SK-N-MC (cell line): ENCODE measurements around the gene TFAP2E.

ENCODE experiments used
- DNase-seq: peaks from one replicate; pipeline ENCODE4 v3.0.0-alpha.2; 2011; ENCODE audit warnings: low read depth, low spot score
- H3K27ac ChIP-seq: fragments of 200-600 bp; sonication (generic); 2 replicates; pipeline ENCODE4 v1.5.1; 2016; ENCODE audit warnings: mixed run types
- H3K36me3 ChIP-seq: fragments of 200-600 bp; sonication (generic); 2 replicates; pipeline ENCODE4 v1.6.1; 2017; ENCODE audit warnings: antibody characterized with exemption, low read length, mixed read lengths; ENCODE audit not compliant: insufficient read depth
- H3K4me3 ChIP-seq: fragments of 200-600 bp; sonication (generic); 2 replicates; pipeline ENCODE4 v1.5.1; 2016
- H3K9ac ChIP-seq: fragments of 200-600 bp; sonication (generic); 2 replicates; pipeline ENCODE4 v1.8.0; 2017; ENCODE audit warnings: mixed run types, mixed read lengths; ENCODE audit not compliant: insufficient read length
- H3K9me3 ChIP-seq: fragments of 200-600 bp; sonication (generic); 2 replicates; pipeline ENCODE4 v1.6.1; 2017; ENCODE audit warnings: low read depth, mild to moderate bottlenecking, antibody characterized with exemption, low read length, moderate library complexity, mixed read lengths
- EZH2 ChIP-seq: fragments of 200-600 bp; sonication (generic); IDR thresholded peaks from one replicate; pipeline ENCODE4 v1.6.1; 2017; ENCODE audit warnings: antibody characterized with exemption
- FOXP2 ChIP-seq: optimal IDR thresholded peaks from 2 replicates; pipeline ENCODE3; 2011; ENCODE audit warnings: mild to moderate bottlenecking, moderate library complexity; ENCODE audit not compliant: insufficient read depth; ENCODE audit errors: extremely low read length, control extremely low read depth
- POLR2AphosphoS5 ChIP-seq: IDR thresholded peaks from 2 replicates; pipeline ENCODE4 v1.6.1; 2012; ENCODE audit warnings: mild to moderate bottlenecking, low read depth, low read length, borderline replicate concordance

The TFAP2E gene

GRCh38 chr1:35640380-35641232 is 67.5 kb downstream of the TFAP2E start:
- peaks cover 13% of the 10 kb centered on the region for H3K36me3 ChIP-seq
- no peak for DNase-seq
- peak overlapping the region; percentile 93; the same call in 1 of the 2 replicates for H3K27ac ChIP-seq
- H3K4me3 ChIP-seq = peak overlapping the region; percentile 98
- H3K9ac ChIP-seq = peak overlapping the region; percentile 97
- no peaks in the 10 kb centered on the region for H3K9me3 ChIP-seq
- TF ChIP-seq POLR2AphosphoS5 (no peak), EZH2 (no peak), FOXP2 (no peak)

- TF ChIP-seq FOXP2 (peak; percentile 62), POLR2AphosphoS5 (peak; percentile 98), EZH2 (no peak)
- peaks cover 5% of the 10 kb centered on the region for H3K36me3 ChIP-seq
- H3K4me3 ChIP-seq = peak within 1 kb of the TSS; percentile 98
- peak within 1 kb of the TSS; percentile 93 for H3K27ac ChIP-seq
- no peaks in the 10 kb centered on the region for H3K9me3 ChIP-seq
- DNase-seq = peak; percentile 68
- H3K9ac ChIP-seq = peak within 1 kb of the TSS; percentile 97
Measured at GRCh38 chr1:35641233-35641866, 68.2 kb downstream of the TFAP2E start, which contains the start of gene PSMB2. Gene PSMB2, minus strand, starts transcription at chr1:35641526. Its CDS starts 94 bp downstream, at chr1:35641432.

DNA sequence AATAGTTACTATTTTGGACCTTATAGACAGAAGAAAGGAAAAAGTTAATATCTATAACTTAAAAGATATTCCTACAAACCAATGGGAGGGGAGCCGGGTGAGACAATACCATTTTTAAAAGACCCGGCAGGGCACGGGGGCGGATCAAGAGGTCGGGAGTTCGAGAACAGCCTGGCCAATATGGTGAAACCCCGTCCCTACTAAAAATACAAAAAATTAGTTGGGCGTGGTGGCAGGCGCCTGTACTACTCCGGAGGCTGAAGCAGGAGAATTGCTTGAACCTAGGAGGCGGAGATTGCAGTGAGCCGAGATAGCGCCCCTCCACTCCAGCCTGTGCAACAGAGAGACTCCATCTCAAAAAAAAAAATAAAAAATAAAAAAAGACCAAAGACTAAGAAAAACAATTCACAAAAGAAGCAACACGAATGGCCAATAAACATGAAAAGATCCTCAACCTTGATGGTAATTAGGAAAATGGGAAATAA is 69.4 kb downstream of the TFAP2E start:
- TF ChIP-seq EZH2 = no peak
- no peak for TF ChIP-seq POLR2AphosphoS5
- TF ChIP-seq FOXP2 = no peak
- no peak for DNase-seq
- peaks cover 4% of the 10 kb centered on the region; the same call in 1 of the 2 replicates for H3K36me3 ChIP-seq
- H3K9ac ChIP-seq = peak overlapping the region; percentile 97
- no peak overlapping the region; the same call in 1 of the 2 replicates for H3K27ac ChIP-seq
- H3K9me3 ChIP-seq = no peaks in the 10 kb centered on the region
- peak overlapping the region; percentile 98 for H3K4me3 ChIP-seq

DNA sequence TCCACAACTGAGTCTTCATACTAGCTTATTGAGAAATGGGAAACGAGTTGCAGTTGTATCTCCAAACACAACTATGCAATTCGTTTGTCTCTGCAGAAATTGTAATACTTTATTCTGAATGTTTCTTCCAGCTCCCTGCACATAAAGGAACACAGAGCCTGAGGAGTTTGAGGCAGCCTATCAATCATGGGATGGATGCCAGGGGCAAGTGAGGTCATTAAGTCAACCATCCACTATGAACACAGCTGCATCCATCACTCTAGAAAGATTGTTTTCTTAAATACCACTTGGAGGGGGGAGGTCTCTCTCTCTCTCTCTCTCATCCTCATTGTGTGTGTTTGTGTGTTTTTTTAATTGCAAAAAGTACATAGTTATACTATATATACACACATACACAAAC is 71.1 kb downstream of the TFAP2E start:
- Histone ChIP-seq H3K9ac (no peak overlapping the region), H3K36me3 (no peaks in the 10 kb centered on the region; the same call in 1 of the 2 replicates), H3K27ac (no peak overlapping the region), H3K9me3 (no peaks in the 10 kb centered on the region), H3K4me3 (no peak overlapping the region)
- TF ChIP-seq FOXP2 = no peak
- no peak for TF ChIP-seq EZH2
- no peak for TF ChIP-seq POLR2AphosphoS5
- DNase-seq = no peak
